ENCODE measurements around the gene GPX7. TPM values are rescaled to one million over a fixed set of nuclear protein-coding genes. Genes with fewer than 3 reads are reported as not detected.
A peak's percentile ranks its signal among the peaks of the same experiment; 100 is the strongest.

GPX7 gene
- total and polyA plus RNA-seq, 7 donors, result 2.5 to 49.3 (median 17.0) TPM

- H3K9me3 ChIP-seq, result no peaks in the 10 kb centered on the region
- no peak overlapping the region for H3K27ac ChIP-seq
- intact Hi-C loops (cut with DNase I), result no loop called here
- 84 to 95% methylated on average over 2 of the region's 2 CpGs for WGBS, 2 donors
- TF ChIP-seq POLR2AphosphoS5 (IDR thresholded peaks at IDR 0.05) (no peak), POLR2A (IDR thresholded peaks at IDR 0.05) (no peak), EP300 (IDR thresholded peaks at IDR 0.05) (no peak)
- TF ChIP-seq, protein P1, sequence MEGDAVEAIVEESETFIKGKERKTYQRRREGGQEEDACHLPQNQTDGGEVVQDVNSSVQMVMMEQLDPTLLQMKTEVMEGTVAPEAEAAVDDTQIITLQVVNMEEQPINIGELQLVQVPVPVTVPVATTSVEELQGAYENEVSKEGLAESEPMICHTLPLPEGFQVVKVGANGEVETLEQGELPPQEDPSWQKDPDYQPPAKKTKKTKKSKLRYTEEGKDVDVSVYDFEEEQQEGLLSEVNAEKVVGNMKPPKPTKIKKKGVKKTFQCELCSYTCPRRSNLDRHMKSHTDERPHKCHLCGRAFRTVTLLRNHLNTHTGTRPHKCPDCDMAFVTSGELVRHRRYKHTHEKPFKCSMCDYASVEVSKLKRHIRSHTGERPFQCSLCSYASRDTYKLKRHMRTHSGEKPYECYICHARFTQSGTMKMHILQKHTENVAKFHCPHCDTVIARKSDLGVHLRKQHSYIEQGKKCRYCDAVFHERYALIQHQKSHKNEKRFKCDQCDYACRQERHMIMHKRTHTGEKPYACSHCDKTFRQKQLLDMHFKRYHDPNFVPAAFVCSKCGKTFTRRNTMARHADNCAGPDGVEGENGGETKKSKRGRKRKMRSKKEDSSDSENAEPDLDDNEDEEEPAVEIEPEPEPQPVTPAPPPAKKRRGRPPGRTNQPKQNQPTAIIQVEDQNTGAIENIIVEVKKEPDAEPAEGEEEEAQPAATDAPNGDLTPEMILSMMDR (IDR thresholded peaks at IDR 0.05), result no peak
- H3K36me3 ChIP-seq, result no peaks in the 10 kb centered on the region
- H3K4me3 ChIP-seq, result no peak overlapping the region
- H3K27me3 ChIP-seq, result peaks cover 16 to 47% (median 29%) of the 10 kb centered on the region in 3 donors
- peaks cover 0 to 13% (median 10%) of the 10 kb centered on the region in 4 donors for H3K4me1 ChIP-seq
- DNase-seq, result no peak
Observed at GRCh38 chr1:52629667-52630066, 27.5 kb downstream of the GPX7 start.

DNA sequence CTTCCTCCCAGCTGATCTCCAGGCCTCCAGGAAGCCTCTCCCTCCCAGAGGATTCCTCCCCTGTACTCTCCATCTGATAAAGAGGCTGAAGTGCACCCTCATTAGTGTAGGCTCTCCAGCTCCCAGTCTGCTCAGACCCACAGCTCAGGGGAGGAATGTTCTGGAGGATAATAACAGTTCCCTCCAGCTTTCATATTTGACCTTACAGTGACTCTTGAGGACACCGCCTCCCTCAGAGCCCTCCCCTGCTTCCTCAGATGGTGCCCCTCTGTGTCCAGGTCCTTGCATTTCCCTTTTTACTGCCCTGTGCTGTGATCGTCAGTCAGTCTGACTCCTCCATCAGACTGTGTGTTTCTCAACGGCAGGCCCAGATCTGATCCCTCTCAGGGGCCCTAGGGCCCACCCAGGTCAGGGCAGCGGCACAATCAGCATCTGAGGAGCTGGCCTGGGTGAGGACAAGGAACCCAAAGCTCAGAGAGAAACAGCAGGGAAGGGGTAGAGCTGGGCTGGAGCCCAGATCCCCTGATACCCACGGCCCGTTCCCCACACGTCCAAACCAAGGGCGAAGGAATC is 29.7 kb downstream of the GPX7 start:
- no peaks in the 10 kb centered on the region for H3K36me3 ChIP-seq
- TF ChIP-seq, protein P1 (IDR thresholded peaks at IDR 0.05), result no peak
- no peak for TF ChIP-seq POLR2AphosphoS5 (IDR thresholded peaks at IDR 0.05)
- no peak for TF ChIP-seq EP300 (IDR thresholded peaks at IDR 0.05)
- TF ChIP-seq POLR2A (IDR thresholded peaks at IDR 0.05), result no peak
- WGBS, 2 donors, result 78 to 86% methylated on average over 8 of the region's 8 CpGs
- intact Hi-C loops (cut with DNase I), result no loop called here
- peaks cover 0 to 13% (median 10%) of the 10 kb centered on the region in 4 donors for H3K4me1 ChIP-seq
- no peak for DNase-seq
- H3K9me3 ChIP-seq, result no peaks in the 10 kb centered on the region
- peaks cover 16 to 49% (median 29%) of the 10 kb centered on the region in 3 donors for H3K27me3 ChIP-seq
- H3K27ac ChIP-seq, result no peak overlapping the region
- no peak overlapping the region for H3K4me3 ChIP-seq

- Histone ChIP-seq H3K27ac (no peak within 1 kb of the TSS), H3K4me3 (peak within 1 kb of the TSS; percentile 17 to 50 (median 41)), H3K9me3 (no peaks in the 10 kb centered on the region), H3K4me1 (peaks cover 0 to 13% (median 10%) of the 10 kb centered on the region in 4 donors), H3K36me3 (no peaks in the 10 kb centered on the region), H3K27me3 (peaks cover 16 to 49% (median 29%) of the 10 kb centered on the region in 3 donors)
- WGBS, 2 donors, result 6 to 9% methylated on average over 53 of the region's 53 CpGs
- DNase-seq, result no peak
- TF ChIP-seq, protein P1 (IDR thresholded peaks at IDR 0.05), result no peak
- TF ChIP-seq POLR2A (IDR thresholded peaks at IDR 0.05) (no peak), POLR2AphosphoS5 (IDR thresholded peaks at IDR 0.05) (no peak), EP300 (IDR thresholded peaks at IDR 0.05) (no peak)
- intact Hi-C loops (cut with DNase I), result no loop called here
Observed at GRCh38 chr1:52632732-52633290, 30.6 kb downstream of the GPX7 start, which contains the start of gene SHISAL2A. Gene SHISAL2A (plus strand): TSS chr1:52633168. CDS start chr1:52633494, 326 bp downstream.

DNA sequence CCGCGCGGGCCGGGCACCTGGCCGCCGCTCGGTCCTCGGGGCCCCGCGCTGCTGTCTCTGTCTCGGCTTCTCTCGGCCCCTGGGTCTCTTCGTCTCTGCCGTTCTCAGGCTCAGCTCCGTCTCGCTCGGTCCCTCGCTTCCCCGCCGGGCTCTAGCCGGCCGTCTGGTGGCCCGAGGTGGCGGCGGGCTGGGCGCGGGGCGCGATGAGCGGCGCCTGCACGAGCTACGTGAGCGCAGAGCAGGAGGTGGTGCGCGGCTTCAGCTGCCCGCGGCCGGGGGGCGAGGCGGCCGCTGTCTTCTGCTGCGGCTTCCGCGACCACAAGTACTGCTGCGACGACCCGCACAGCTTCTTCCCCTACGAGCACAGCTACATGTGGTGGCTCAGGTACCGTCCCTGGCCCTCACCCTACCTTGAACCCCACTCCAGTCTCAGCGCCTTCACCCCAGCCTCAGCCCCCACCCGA is 31.2 kb downstream of the GPX7 start:
- intact Hi-C loops (cut with DNase I), result no loop called here
- no peaks in the 10 kb centered on the region for H3K36me3 ChIP-seq
- peaks cover 16 to 49% (median 29%) of the 10 kb centered on the region in 3 donors for H3K27me3 ChIP-seq
- no peak for TF ChIP-seq POLR2A (IDR thresholded peaks at IDR 0.05)
- TF ChIP-seq POLR2AphosphoS5 (IDR thresholded peaks at IDR 0.05), result no peak
- TF ChIP-seq, protein P1 (IDR thresholded peaks at IDR 0.05), result no peak
- TF ChIP-seq EP300 (IDR thresholded peaks at IDR 0.05), result no peak
- H3K4me1 ChIP-seq, result peaks cover 0 to 13% (median 10%) of the 10 kb centered on the region in 4 donors
- H3K9me3 ChIP-seq, result no peaks in the 10 kb centered on the region
- DNase-seq, result no peak
- 4 to 7% methylated on average over 52 of the region's 52 CpGs for WGBS, 2 donors
- peak overlapping the region; percentile 17 to 50 (median 41) for H3K4me3 ChIP-seq
- no peak overlapping the region for H3K27ac ChIP-seq

All from sigmoid colon (tissue), 7 donors.